GM12891 (cell line): ENCODE results near the gene ADAMTS8.

Source experiments
- POLR2A ChIP-seq: IDR thresholded peaks from 2 replicates; pipeline ENCODE4 v1.6.1; 2011; ENCODE audit warnings: low read depth, low read length, control low read depth
- POLR2AphosphoS5 ChIP-seq: IDR thresholded peaks from 2 replicates; pipeline ENCODE4 v1.6.1; 2011; ENCODE audit warnings: low read depth, low read length, control low read depth
- TAF1 ChIP-seq: IDR thresholded peaks from 2 replicates; pipeline ENCODE4 v1.6.1; 2011; ENCODE audit warnings: low read depth, low read length, control low read depth

DNA sequence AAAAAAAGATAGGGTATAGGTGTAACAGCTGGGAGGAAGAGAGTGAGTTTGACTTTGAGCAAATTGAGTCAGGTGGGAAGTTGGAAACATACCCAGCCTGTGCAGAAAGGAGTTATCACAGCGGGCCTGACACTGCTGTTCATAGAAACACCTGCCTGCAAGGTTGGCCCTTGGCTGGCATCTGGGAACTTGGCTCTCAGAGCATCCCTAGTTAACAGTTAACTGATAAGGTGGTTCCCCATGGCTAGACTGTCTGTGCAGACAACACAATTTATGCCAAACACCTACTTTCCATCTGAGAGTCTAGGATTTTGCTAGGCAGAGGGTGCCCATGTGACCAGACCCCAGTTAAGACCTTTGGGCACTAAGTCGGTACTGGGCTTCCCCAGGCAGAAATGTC is 31.4 kb downstream of the ADAMTS8 start:
- TF ChIP-seq POLR2A, result no peak
- no peak for TF ChIP-seq TAF1
- no peak for TF ChIP-seq POLR2AphosphoS5
